ENCODE results near the gene TRIM71. TPM values are rescaled to one million over a fixed set of nuclear protein-coding genes. Genes with fewer than 3 reads are reported as not detected.
"Not testable (repeated sequence)": the region's sequence is repeated elsewhere in the genome, so short reads cannot be mapped to it uniquely, and the experiment has no call there.

The TRIM71 gene
- total RNA-seq, 1 donor from 2014 or later, result 74.0 TPM

DNA sequence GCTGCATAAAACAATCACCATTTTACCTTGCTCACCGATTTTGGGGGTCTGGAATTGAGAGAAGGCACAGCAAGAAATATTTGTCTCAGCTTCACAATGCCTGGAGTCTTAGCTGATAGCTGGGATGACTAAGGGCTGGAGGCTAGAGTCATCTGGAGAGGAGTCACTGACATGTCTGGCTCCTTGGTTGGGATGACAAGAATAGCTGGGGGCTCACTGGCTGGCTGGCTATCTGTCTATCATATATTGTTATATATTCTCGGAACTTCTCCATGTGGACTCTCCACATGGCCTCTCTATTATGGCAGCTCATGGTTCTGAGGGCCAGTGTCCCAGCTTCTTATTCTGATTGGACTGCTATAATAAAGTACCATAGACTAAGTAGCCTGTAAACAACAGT lies 20.0 kb upstream of the TRIM71 start:
- Mint-ChIP-seq H3K9me3 (ENCODE audit: unreplicated experiment) (no peaks in the 10 kb centered on the region), H3K4me1 (ENCODE audit: unreplicated experiment) (no peaks in the 10 kb centered on the region), H3K4me3 (ENCODE audit: unreplicated experiment) (no peak overlapping the region), H3K27ac (ENCODE audit: unreplicated experiment) (no peak overlapping the region), H3K36me3 (ENCODE audit: low read depth, unreplicated experiment) (no peaks in the 10 kb centered on the region), H3K27me3 (ENCODE audit: unreplicated experiment) (peaks cover 3% of the 10 kb centered on the region)
- no peak for DNase-seq (ENCODE audit: low spot score)
- TF ChIP-seq, protein P1, sequence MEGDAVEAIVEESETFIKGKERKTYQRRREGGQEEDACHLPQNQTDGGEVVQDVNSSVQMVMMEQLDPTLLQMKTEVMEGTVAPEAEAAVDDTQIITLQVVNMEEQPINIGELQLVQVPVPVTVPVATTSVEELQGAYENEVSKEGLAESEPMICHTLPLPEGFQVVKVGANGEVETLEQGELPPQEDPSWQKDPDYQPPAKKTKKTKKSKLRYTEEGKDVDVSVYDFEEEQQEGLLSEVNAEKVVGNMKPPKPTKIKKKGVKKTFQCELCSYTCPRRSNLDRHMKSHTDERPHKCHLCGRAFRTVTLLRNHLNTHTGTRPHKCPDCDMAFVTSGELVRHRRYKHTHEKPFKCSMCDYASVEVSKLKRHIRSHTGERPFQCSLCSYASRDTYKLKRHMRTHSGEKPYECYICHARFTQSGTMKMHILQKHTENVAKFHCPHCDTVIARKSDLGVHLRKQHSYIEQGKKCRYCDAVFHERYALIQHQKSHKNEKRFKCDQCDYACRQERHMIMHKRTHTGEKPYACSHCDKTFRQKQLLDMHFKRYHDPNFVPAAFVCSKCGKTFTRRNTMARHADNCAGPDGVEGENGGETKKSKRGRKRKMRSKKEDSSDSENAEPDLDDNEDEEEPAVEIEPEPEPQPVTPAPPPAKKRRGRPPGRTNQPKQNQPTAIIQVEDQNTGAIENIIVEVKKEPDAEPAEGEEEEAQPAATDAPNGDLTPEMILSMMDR (IDR thresholded peaks at IDR 0.05; ENCODE audit: unreplicated experiment), result no peak

DNA sequence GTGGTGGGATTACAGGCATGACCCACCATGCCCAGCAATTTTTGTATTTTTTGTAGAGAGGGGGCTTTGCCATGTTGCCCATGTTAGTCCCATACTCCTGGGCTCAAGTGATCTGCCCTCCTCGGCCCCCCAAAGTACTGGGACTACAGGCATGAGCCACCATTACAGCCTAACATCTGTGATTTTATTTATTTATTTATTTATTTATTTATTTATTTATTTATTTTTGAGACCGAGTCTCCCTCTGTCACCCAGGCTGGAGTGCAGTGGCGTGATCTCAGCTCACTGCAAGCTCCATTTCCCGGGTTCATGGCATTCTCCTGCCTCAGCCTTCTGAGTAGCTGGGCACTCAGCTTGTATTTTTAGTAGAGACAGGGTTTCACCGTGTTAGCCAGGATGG lies 16.4 kb upstream of the TRIM71 start:
- not testable (repeated sequence) for H3K4me1 Mint-ChIP-seq (ENCODE audit: unreplicated experiment); H3K27me3 Mint-ChIP-seq (ENCODE audit: unreplicated experiment); H3K27ac Mint-ChIP-seq (ENCODE audit: unreplicated experiment); H3K36me3 Mint-ChIP-seq (ENCODE audit: low read depth, unreplicated experiment); DNase-seq (ENCODE audit: low spot score); H3K4me3 Mint-ChIP-seq (ENCODE audit: unreplicated experiment); H3K9me3 Mint-ChIP-seq (ENCODE audit: unreplicated experiment)

DNA sequence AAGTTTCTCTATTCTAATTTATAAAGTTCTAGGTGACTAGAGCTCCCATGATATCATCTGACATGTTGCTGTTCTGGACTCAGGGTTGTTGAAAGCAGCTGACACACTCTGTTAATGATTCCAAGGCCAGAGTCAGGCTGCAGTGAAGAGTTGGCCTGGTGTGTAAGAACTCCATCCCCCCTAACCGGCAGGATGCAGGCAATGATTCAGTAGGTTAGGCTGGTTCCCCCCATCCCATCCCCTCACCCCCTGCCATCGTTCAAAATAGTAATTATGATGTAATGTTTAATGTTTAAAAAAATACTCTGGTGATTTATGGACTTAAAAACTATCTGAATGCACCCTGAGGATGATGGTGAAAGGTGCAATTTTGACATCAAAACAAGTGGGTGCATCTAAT lies 4.6 kb upstream of the TRIM71 start:
- Mint-ChIP-seq H3K27me3 (ENCODE audit: unreplicated experiment) (peaks cover 9% of the 10 kb centered on the region), H3K36me3 (ENCODE audit: low read depth, unreplicated experiment) (peaks cover 6% of the 10 kb centered on the region), H3K27ac (ENCODE audit: unreplicated experiment) (peak overlapping the region; percentile 64), H3K4me1 (ENCODE audit: unreplicated experiment) (peaks cover 27% of the 10 kb centered on the region), H3K9me3 (ENCODE audit: unreplicated experiment) (no peaks in the 10 kb centered on the region), H3K4me3 (ENCODE audit: unreplicated experiment) (no peak overlapping the region)
- TF ChIP-seq, protein P1 (IDR thresholded peaks at IDR 0.05; ENCODE audit: unreplicated experiment), result no peak
- no peak for DNase-seq (ENCODE audit: low spot score)

DNA sequence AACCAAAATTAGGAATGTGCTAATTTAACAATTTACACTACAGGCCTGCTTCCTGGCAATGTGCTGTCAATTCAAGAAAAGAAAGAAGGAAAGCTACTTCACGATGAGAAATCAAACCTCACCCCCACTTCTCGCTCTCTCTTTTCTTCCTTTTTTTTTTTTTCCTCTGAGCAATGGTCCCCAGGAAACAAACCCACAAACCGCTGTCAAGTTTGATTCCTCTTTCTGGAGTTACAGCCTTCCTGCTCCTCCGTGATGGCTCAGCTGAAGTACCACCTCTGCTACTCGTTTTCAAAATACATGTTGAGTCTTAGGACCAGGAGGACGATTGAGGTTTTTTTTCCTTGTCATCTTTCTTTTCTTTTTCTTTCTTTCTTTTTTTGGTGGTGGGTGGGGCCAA lies 3.4 kb upstream of the TRIM71 start:
- Mint-ChIP-seq H3K27ac (ENCODE audit: unreplicated experiment) (peak overlapping the region; percentile 70), H3K4me1 (ENCODE audit: unreplicated experiment) (peaks cover 33% of the 10 kb centered on the region), H3K36me3 (ENCODE audit: low read depth, unreplicated experiment) (peaks cover 13% of the 10 kb centered on the region), H3K4me3 (ENCODE audit: unreplicated experiment) (peak overlapping the region; percentile 74), H3K9me3 (ENCODE audit: unreplicated experiment) (no peaks in the 10 kb centered on the region), H3K27me3 (ENCODE audit: unreplicated experiment) (peaks cover 14% of the 10 kb centered on the region)
- TF ChIP-seq, protein P1 (IDR thresholded peaks at IDR 0.05; ENCODE audit: unreplicated experiment), result no peak
- DNase-seq (ENCODE audit: low spot score), result no peak

DNA sequence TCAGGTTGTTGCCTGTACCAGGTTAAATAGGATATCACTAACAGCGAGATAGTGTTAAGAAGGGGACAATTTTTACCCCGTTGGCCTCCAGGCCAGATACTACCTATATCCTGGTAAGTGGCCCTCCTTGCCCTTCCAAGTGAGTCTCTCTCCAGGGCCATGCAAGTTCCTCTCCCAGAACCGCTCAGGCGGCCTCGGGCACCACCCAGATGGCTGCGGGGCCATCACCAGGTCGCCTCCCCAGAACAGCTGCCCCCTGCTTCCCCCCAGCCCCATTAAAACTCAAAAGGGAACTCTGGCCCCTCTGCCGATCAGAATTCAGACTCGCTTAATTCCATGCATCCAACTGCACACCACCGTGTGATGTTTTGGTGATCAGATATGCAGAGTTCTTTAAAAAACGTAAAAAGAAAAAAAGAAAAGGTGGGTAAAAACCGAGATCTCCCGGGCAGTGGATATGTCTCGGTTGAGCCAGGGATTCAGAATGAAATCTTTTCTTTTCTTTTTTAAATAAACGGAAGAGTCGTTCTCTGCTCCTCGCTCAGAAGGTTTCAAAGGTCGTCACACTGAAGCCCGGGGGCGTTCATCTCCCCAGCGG lies 1.9 kb upstream of the TRIM71 start:
- Mint-ChIP-seq H3K27ac (ENCODE audit: unreplicated experiment) (peak overlapping the region; percentile 95), H3K36me3 (ENCODE audit: low read depth, unreplicated experiment) (peaks cover 24% of the 10 kb centered on the region), H3K9me3 (ENCODE audit: unreplicated experiment) (no peaks in the 10 kb centered on the region), H3K4me1 (ENCODE audit: unreplicated experiment) (peaks cover 43% of the 10 kb centered on the region), H3K4me3 (ENCODE audit: unreplicated experiment) (peak overlapping the region; percentile 95), H3K27me3 (ENCODE audit: unreplicated experiment) (peaks cover 22% of the 10 kb centered on the region)
- TF ChIP-seq, protein P1 (IDR thresholded peaks at IDR 0.05; ENCODE audit: unreplicated experiment), result no peak
- DNase-seq (ENCODE audit: low spot score), result peak; percentile 31
